AG09309 (cell line): ENCODE measurements around the gene GTF2IRD1.
"Not testable (repeated sequence)": the region's sequence is repeated elsewhere in the genome, so short reads cannot be mapped to it uniquely, and the experiment has no call there.

ENCODE experiments used
- DNase-seq: peaks from one replicate; pipeline ENCODE4 v3.0.0-alpha.2; 2010; ENCODE audit warnings: low read depth
- H3K4me3 ChIP-seq: 2 replicates; pipeline ENCODE4 v1.5.1; 2011; ENCODE audit warnings: mild to moderate bottlenecking, low read depth, low read length, moderate library complexity; ENCODE audit not compliant: control insufficient read depth
- TF ChIP-seq, protein P1 (sequence below): IDR thresholded peaks from 2 replicates; pipeline ENCODE4 v1.5.1; 2011; ENCODE audit warnings: mild to moderate bottlenecking, low read depth, low read length, inconsistent platforms; ENCODE audit not compliant: insufficient read depth, control insufficient read depth; ENCODE audit errors: missing control alignments

The GTF2IRD1 gene

DNA sequence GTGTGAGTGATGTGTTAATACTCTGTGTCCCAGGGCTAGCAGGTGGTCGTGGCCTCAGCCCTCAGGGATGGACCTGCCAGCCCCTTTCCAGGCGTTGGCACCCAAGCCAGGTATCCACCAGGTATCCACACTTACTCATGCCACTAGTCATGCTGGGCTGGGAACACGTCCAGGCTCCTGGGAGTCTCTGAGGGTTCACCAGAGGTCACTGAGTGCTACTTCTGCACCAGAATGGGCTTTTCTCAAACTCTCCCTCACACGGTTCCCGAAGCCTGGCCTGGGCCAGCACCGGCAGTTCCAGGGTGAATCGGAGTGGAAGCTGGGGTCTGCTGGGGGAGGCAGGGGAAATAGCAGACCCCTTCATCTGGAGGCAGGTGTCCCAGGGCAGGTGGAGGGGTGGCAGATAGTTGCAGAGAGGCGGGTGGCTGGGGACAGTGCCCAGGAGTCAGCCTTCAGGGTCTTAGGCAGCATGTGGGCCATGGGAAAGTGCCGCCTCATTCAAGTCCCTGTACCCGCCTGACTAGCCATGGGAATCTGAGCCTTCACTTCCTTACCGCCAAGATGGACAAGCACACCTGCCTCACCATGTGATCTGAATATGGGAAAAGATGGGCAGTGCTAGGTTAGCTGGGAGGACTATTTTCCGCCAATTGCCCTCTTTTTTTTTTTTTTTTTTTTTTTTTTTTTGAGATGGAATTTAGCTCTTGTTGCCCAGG, 108.3 kb downstream of the GTF2IRD1 start:
- no peak overlapping the region for H3K4me3 ChIP-seq
- TF ChIP-seq, protein P1, sequence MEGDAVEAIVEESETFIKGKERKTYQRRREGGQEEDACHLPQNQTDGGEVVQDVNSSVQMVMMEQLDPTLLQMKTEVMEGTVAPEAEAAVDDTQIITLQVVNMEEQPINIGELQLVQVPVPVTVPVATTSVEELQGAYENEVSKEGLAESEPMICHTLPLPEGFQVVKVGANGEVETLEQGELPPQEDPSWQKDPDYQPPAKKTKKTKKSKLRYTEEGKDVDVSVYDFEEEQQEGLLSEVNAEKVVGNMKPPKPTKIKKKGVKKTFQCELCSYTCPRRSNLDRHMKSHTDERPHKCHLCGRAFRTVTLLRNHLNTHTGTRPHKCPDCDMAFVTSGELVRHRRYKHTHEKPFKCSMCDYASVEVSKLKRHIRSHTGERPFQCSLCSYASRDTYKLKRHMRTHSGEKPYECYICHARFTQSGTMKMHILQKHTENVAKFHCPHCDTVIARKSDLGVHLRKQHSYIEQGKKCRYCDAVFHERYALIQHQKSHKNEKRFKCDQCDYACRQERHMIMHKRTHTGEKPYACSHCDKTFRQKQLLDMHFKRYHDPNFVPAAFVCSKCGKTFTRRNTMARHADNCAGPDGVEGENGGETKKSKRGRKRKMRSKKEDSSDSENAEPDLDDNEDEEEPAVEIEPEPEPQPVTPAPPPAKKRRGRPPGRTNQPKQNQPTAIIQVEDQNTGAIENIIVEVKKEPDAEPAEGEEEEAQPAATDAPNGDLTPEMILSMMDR = no peak
- DNase-seq = no peak

DNA sequence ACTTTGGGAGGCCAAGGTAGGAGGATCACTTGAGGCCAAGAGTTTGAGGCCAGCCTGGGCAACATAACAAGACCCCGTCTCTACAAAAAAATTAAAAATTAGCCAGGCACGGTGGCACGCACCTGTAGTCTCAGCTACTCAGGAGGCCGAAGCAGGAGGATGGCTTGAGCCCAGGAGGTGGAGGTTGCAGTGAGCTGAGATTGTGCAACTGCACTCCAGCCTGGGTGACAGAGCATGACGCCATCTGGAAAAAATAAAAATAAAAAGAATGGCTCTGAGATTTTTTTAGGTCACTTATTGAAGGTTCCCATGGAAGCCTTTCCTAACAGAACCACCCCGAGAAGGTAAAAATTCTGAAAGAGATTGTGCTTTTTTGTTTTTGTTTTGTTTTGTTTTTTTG, 109.9 kb downstream of the GTF2IRD1 start:
- H3K4me3 ChIP-seq, DNase-seq: not testable (repeated sequence)

DNA sequence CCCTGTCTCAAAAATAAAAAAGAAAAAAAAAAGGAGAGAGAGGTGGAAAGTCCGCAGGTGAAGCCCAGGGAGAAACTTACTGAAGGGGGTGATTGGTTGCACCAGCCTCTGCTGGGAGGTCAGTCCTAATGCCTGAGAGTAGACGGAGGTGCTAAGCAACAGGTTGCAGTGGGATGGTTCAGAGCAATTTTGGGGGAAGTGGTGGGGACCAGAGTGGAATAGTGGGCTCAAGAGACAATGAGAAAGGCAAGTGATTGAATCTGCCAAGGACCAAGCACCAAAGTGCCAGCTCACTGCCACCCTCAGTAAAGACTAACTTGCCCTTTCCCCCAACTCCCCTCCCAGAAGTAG, 113.6 kb downstream of the GTF2IRD1 start:
- TF ChIP-seq, protein P1 = no peak
- no peak for DNase-seq
- H3K4me3 ChIP-seq = no peak overlapping the region

GRCh38 chr7:74568658-74569057, 115.0 kb downstream of the GTF2IRD1 start:
- TF ChIP-seq, protein P1 = no peak
- DNase-seq = no peak
- H3K4me3 ChIP-seq = no peak overlapping the region

GRCh38 chr7:74569501-74570075, 115.9 kb downstream of the GTF2IRD1 start:
- TF ChIP-seq, protein P1 = no peak
- no peak overlapping the region for H3K4me3 ChIP-seq
- DNase-seq = no peak

- TF ChIP-seq, protein P1 = no peak
- no peak for DNase-seq
- no peak overlapping the region for H3K4me3 ChIP-seq
These were observed 116.9 kb downstream of the GTF2IRD1 start for GRCh38 chr7:74570533-74571156.

GRCh38 chr7:74572301-74572979, 118.7 kb downstream of the GTF2IRD1 start:
- H3K4me3 ChIP-seq = no peak overlapping the region
- TF ChIP-seq, protein P1 = no peak
- DNase-seq = no peak
